Measurements from ENCODE around the gene DRD2. TPM values are rescaled to one million over a fixed set of nuclear protein-coding genes. Genes with fewer than 3 reads are reported as not detected.

The DRD2 gene
- total RNA-seq = 2.0 TPM in 1 of 2 replicates, not detected in the other

GRCh38 chr11:113475160-113475761 lies at the start of gene DRD2:
Gene DRD2 (minus strand): TSS chr11:113475398. CDS start chr11:113424651, 50,747 bp downstream.

GRCh38 chr11:113387605-113388211 lies 87.5 kb downstream of the DRD2 start, which contains the start of gene ANKK1:
Gene ANKK1 (plus strand): TSS chr11:113387779. CDS start chr11:113387885, 106 bp downstream.

Other genes starting within 250 kb of the DRD2 start
- gene TTC12, start 160.8 kb downstream of the DRD2 start, total RNA-seq = 17.5 and 20.8 TPM in 2 replicates
- 1.1 and 1.6 TPM in 2 replicates for gene ANKK1, start 87.6 kb downstream of the DRD2 start, total RNA-seq
- gene TMPRSS5, start 230.9 kb upstream of the DRD2 start, total RNA-seq = not detected in 2 replicates

Data from hair follicular keratinocyte (primary cell).